PC-9 (cell line): Measurements from ENCODE around the gene ADARB2. TPM values are rescaled to one million over a fixed set of nuclear protein-coding genes. Genes with fewer than 3 reads are reported as not detected.

ENCODE experiments used
- BruUV-seq: library from RNA; stranded (reverse); fragments of 400-500 nt; replicated peaks from 2 replicates; lab custom pipeline; 2021; lab: Mats Ljungman, UMichigan
- CTCF ChIA-PET: fragments of 300-600 bp; sonication (Branson Sonifier 250); formaldehyde crosslinking; loops from one replicate; lab custom pipeline; 2022; ENCODE audit warnings: antibody characterized with exemption; lab: Charles Lee
- POLR2A ChIA-PET: fragments of 300-600 bp; sonication (Branson Sonifier 250); formaldehyde crosslinking; loops from one replicate; lab custom pipeline; 2022; ENCODE audit warnings: antibody characterized with exemption; ENCODE audit not compliant: unreplicated experiment; lab: Charles Lee
- DNase-seq, 2 experiments: peaks; one replicate each; pipeline versions ENCODE4 v3.0.0 to v3.0.0-alpha.2; 2015 to 2022; ENCODE audit warnings: mixed read lengths in 1 of 2
- H2AFZ ChIP-seq: fragments of 200-600 bp; sonication (generic); 2 replicates; pipeline ENCODE4 v1.8.1; 2017; ENCODE audit warnings: antibody characterized with exemption
- H3F3A ChIP-seq: fragments of 200-600 bp; sonication (generic); 2 replicates; pipeline ENCODE4 v1.8.1; 2017; ENCODE audit warnings: antibody characterized with exemption, mild to moderate bottlenecking, low read depth; ENCODE audit not compliant: insufficient read depth
- H3K27ac ChIP-seq: fragments of 200-600 bp; sonication (generic); 2 replicates; pipeline ENCODE4 v1.6.1; 2016; ENCODE audit warnings: mixed run types
- H3K27me3 ChIP-seq: fragments of 200-600 bp; sonication (generic); 2 replicates; pipeline ENCODE4 v1.6.1; 2016; ENCODE audit warnings: low read depth, mixed run types; ENCODE audit not compliant: insufficient read depth
- H3K36me3 ChIP-seq: fragments of 200-600 bp; sonication (generic); 2 replicates; pipeline ENCODE4 v1.6.1; 2016; ENCODE audit warnings: low read depth, mixed run types
- H3K4me1 ChIP-seq: fragments of 200-600 bp; sonication (generic); replicated peaks from 2 replicates; pipeline ENCODE4 v1.6.1; 2016; ENCODE audit warnings: mixed run types; ENCODE audit not compliant: insufficient read depth
- H3K4me2 ChIP-seq: fragments of 200-600 bp; sonication (generic); 2 replicates; pipeline ENCODE4 v1.6.1; 2017; ENCODE audit warnings: mixed run types
- H3K4me3 ChIP-seq: fragments of 200-600 bp; sonication (generic); 2 replicates; pipeline ENCODE4 v1.6.1; 2016; ENCODE audit warnings: mixed run types
- H3K79me2 ChIP-seq: fragments of 200-600 bp; sonication (generic); 2 replicates; pipeline ENCODE4 v1.6.1; 2017; ENCODE audit warnings: low read depth, mixed run types
- H3K9me2 ChIP-seq: fragments of 200-600 bp; sonication (generic); 2 replicates; pipeline ENCODE4 v1.8.1; 2017; ENCODE audit warnings: mild to moderate bottlenecking; ENCODE audit not compliant: insufficient read depth
- H3K9me3 ChIP-seq: fragments of 200-600 bp; sonication (generic); 2 replicates; pipeline ENCODE4 v1.8.1; 2016; ENCODE audit warnings: low read depth; ENCODE audit not compliant: insufficient read depth
- H4K20me1 ChIP-seq: fragments of 200-600 bp; sonication (generic); 2 replicates; pipeline ENCODE4 v1.8.1; 2017; ENCODE audit not compliant: insufficient read depth
- EZH2 ChIP-seq: fragments of 200-600 bp; sonication (generic); IDR thresholded peaks from 2 replicates; pipeline ENCODE4 v1.8.0; 2017; ENCODE audit warnings: antibody characterized with exemption, low read depth
- intact Hi-C: fragments of 100-400 bp; cut with micrococcal nuclease; formaldehyde crosslinking; loops from one replicate; pipeline ENCODE4 v1.10.0; 2022; ENCODE audit not compliant: unreplicated experiment
- total RNA-seq: library from RNA; stranded (reverse); gene quantifications from 2 replicates; pipeline ENCODE4 v1.2.3, GENCODE V29; 2021
- TF ChIP-seq, protein P1 (sequence below): fragments of 200-600 bp; sonication (generic); conservative IDR thresholded peaks from 2 replicates; pipeline ENCODE4 v1.6.1; 2017; ENCODE audit warnings: mixed run types, antibody characterized with exemption, mild to moderate bottlenecking, moderate library complexity

Gene ADARB2
- total RNA-seq, 1 experiment from 2014 or later: not detected

DNA sequence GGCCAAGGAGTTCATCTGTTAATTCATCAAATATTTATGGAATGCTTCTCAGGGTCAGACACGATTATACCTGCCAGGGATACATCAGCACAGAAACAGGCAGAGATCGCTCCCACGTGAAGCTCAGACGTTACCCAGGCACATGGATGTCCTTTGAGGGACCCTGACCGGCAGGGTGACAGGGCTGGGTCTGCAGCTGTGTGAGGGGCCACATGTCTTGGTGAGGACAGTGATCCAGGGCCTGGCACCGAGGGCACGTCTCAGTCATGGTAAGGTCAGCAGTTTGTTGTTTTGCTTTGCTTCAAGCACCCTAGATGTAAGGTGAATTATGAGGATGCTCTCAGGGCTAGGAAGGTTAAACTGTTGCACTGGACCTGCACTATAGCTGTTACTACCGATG is 453.2 kb downstream of the ADARB2 start:
- ChIA-PET CTCF (no interaction called here), POLR2A (no interaction called here)
- no peak overlapping the region for H3K27ac ChIP-seq
- H2AFZ ChIP-seq: no peak overlapping the region
- H3K36me3 ChIP-seq: no peaks in the 10 kb centered on the region
- no peak for TF ChIP-seq EZH2
- TF ChIP-seq, protein P1, sequence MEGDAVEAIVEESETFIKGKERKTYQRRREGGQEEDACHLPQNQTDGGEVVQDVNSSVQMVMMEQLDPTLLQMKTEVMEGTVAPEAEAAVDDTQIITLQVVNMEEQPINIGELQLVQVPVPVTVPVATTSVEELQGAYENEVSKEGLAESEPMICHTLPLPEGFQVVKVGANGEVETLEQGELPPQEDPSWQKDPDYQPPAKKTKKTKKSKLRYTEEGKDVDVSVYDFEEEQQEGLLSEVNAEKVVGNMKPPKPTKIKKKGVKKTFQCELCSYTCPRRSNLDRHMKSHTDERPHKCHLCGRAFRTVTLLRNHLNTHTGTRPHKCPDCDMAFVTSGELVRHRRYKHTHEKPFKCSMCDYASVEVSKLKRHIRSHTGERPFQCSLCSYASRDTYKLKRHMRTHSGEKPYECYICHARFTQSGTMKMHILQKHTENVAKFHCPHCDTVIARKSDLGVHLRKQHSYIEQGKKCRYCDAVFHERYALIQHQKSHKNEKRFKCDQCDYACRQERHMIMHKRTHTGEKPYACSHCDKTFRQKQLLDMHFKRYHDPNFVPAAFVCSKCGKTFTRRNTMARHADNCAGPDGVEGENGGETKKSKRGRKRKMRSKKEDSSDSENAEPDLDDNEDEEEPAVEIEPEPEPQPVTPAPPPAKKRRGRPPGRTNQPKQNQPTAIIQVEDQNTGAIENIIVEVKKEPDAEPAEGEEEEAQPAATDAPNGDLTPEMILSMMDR: no peak
- H3K9me3 ChIP-seq: no peaks in the 10 kb centered on the region
- no peaks in the 10 kb centered on the region for H4K20me1 ChIP-seq
- no peak overlapping the region for H3K4me3 ChIP-seq
- no peak for DNase-seq
- peaks cover 75% of the 10 kb centered on the region for H3K27me3 ChIP-seq
- no peak overlapping the region for H3K4me2 ChIP-seq
- H3K79me2 ChIP-seq: no peaks in the 10 kb centered on the region
- H3F3A ChIP-seq: no peaks in the 10 kb centered on the region
- BruUV-seq: no TSS peak
- no peaks in the 10 kb centered on the region for H3K4me1 ChIP-seq
- no peaks in the 10 kb centered on the region for H3K9me2 ChIP-seq
- intact Hi-C loops: no loop called here

DNA sequence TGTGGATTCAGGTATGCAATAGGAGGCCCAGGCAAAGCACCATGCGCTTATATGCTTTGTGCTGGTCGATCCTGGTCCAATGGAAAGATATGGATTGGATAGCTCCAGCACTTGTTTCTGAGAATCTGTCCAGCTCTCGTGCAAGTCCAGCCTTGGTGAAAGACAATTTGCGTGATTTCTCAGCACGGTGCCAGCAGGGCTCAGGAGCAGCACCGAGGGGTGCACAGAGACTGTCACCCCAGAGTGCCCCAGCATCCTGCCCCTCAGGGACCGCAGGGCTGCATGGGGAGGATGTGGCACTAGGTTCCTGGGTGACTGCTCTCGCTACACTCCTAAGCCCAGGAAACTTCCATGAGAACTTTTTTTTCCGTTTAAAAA is 455.9 kb downstream of the ADARB2 start:
- POLR2A ChIA-PET: no interaction called here
- intact Hi-C loops: no loop called here
- no peak for DNase-seq

DNA sequence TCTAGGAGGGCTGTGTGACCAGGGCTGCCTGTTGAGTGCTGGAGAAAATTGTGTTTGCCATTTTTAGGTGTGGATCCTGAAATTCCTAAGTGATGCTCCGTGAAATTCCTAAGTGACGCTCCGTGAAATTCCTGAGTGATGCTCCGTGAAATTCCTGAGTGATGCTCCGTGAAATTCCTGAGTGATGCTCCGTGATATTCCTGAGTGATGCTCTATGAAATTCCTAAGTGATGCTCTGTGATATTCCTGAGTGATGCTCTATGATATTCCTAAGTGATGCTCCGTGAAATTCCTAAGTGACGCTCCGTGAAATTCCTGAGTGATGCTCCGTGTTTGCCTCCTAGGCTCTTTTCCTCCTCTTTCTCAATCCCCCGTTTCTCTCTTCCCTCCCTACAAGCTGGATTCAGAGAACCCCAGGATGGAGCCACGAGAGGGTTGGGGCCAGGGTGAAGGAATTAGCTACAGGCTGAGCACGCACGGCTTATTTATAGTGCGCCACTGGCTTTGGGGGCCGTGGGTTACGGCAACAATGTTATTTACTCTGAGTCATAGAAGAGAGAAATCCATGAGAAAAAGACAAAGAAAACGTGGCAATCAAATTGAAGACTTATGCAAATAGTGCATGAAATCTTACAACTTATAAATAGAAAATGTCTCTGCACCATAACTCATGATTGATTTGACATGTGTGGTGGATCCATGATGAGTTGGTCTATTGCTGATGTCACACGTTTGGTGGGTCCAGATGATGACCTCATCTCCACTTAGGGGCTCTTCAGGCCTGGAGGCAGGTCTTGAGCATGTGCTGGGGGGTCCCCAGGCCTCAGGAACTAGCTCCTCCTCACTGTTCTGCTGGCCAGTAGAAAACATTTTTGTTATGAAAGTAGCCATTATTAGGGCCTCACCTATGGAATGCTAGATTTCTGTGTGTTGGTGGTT is 456.6 kb downstream of the ADARB2 start:
- no peaks in the 10 kb centered on the region for H3K9me3 ChIP-seq
- no peaks in the 10 kb centered on the region for H3K36me3 ChIP-seq
- DNase-seq: no peak
- intact Hi-C loops: no loop called here
- no peaks in the 10 kb centered on the region for H3K9me2 ChIP-seq
- ChIA-PET POLR2A (no interaction called here), CTCF (no interaction called here)
- H3K27ac ChIP-seq: no peak overlapping the region
- H3K4me3 ChIP-seq: no peak overlapping the region
- TF ChIP-seq EZH2: no peak
- TF ChIP-seq, protein P1: no peak
- no peaks in the 10 kb centered on the region for H4K20me1 ChIP-seq
- H2AFZ ChIP-seq: no peak overlapping the region
- no TSS peak for BruUV-seq
- H3K79me2 ChIP-seq: no peaks in the 10 kb centered on the region
- H3K27me3 ChIP-seq: peaks cover 55% of the 10 kb centered on the region
- H3K4me1 ChIP-seq: no peaks in the 10 kb centered on the region
- no peak overlapping the region for H3K4me2 ChIP-seq
- H3F3A ChIP-seq: no peaks in the 10 kb centered on the region

More for the DNA sequence above, 455.9 kb downstream of the ADARB2 start:
- Histone ChIP-seq H3K27ac (no peak overlapping the region), H3K4me2 (no peak overlapping the region), H3K9me2 (no peaks in the 10 kb centered on the region), H3K36me3 (no peaks in the 10 kb centered on the region), H4K20me1 (no peaks in the 10 kb centered on the region), H3K4me1 (no peaks in the 10 kb centered on the region), H3K4me3 (no peak overlapping the region), H3K9me3 (no peaks in the 10 kb centered on the region), H2AFZ (no peak overlapping the region), H3F3A (no peaks in the 10 kb centered on the region), H3K27me3 (peaks cover 58% of the 10 kb centered on the region), H3K79me2 (no peaks in the 10 kb centered on the region)
- CTCF ChIA-PET: no interaction called here
- no TSS peak for BruUV-seq
- TF ChIP-seq, protein P1: no peak
- no peak for TF ChIP-seq EZH2
